Gastroesophageal sphincter (tissue), 3 donors: Measurements from ENCODE around the gene SPATA19.

Experiments used
- CTCF ChIP-seq, 4 experiments: fragments of 200-600 bp in 2 of 4; fragments of 450-650 bp in 2 of 4; sonication (generic) in 1 of 4; IDR thresholded peaks; one replicate each; pipeline ENCODE4 v1.5.1; 2017 to 2019; ENCODE audit warnings: antibody characterized with exemption in 4 of 4, mild to moderate bottlenecking in 2 of 4, moderate library complexity in 2 of 4
- EP300 ChIP-seq: sonication (generic); formaldehyde crosslinking; IDR thresholded peaks from one replicate; pipeline ENCODE4 v1.6.1; 2017; ENCODE audit warnings: antibody characterized with exemption, mild to moderate bottlenecking
- POLR2A ChIP-seq, 2 donors: fragments of 450-650 bp; IDR thresholded peaks; one replicate each; pipeline ENCODE4 v1.6.1; 2017; ENCODE audit warnings: antibody characterized with exemption in 2 of 2, mild to moderate bottlenecking in 2 of 2, moderate library complexity in 1 of 2
- POLR2AphosphoS5 ChIP-seq: sonication (generic); formaldehyde crosslinking; IDR thresholded peaks from one replicate; pipeline ENCODE4 v1.6.1; 2017; ENCODE audit warnings: antibody characterized with exemption

GRCh38 chr11:133860151-133860550 lies 14.8 kb upstream of the SPATA19 start:
- TF ChIP-seq CTCF (IDR thresholded peaks at IDR 0.05) (no peak), POLR2A (IDR thresholded peaks at IDR 0.05) (no peak), POLR2AphosphoS5 (no peak), EP300 (no peak)
